Activated CD8-positive, alpha-beta T cell treated with anti-CD3 and anti-CD28 coated beads for 36 hours (primary cell): Measurements from ENCODE around the gene ABCB8. TPM values are rescaled to one million over a fixed set of nuclear protein-coding genes. Genes with fewer than 3 reads are reported as not detected.

Experiments
- ATAC-seq: fragments of 200-7000 bp; cut with Tn5 transposase; one replicate; pipeline ENCODE4 v1.10.0; 2021; ENCODE audit warnings: mild to moderate bottlenecking, moderate library complexity
- CTCF ChIA-PET: fragments of 350-600 bp; sonication (Branson Sonifier 250); formaldehyde crosslinking; loops from one replicate; lab custom pipeline; 2021; ENCODE audit warnings: antibody characterized with exemption; lab: Charles Lee
- POLR2A ChIA-PET: fragments of 350-600 bp; sonication (Branson Sonifier 250); formaldehyde crosslinking; loops from one replicate; lab custom pipeline; 2021; ENCODE audit warnings: antibody characterized with exemption; lab: Charles Lee
- DNase-seq: peaks from one replicate; pipeline ENCODE4 v3.0.0-alpha.2; 2020
- H3K27ac Mint-ChIP-seq: one replicate; pipeline ENCODE4 v1.8.0; 2021; ENCODE audit warnings: mild to moderate bottlenecking, mixed read lengths
- H3K27me3 Mint-ChIP-seq: one replicate; pipeline ENCODE4 v1.8.0; 2021; ENCODE audit warnings: mixed read lengths
- H3K36me3 Mint-ChIP-seq: one replicate; pipeline ENCODE4 v1.8.0; 2021; ENCODE audit warnings: low read depth, mixed read lengths
- H3K4me1 Mint-ChIP-seq: one replicate; pipeline ENCODE4 v1.8.0; 2021; ENCODE audit warnings: low read depth, mixed read lengths
- H3K4me3 Mint-ChIP-seq: one replicate; pipeline ENCODE4 v1.8.0; 2021; ENCODE audit warnings: mild to moderate bottlenecking, moderate library complexity, mixed read lengths
- H3K9me3 Mint-ChIP-seq: one replicate; pipeline ENCODE4 v1.8.0; 2021; ENCODE audit warnings: mixed read lengths
- CTCF ChIP-seq: fragments of 200-600 bp; IDR thresholded peaks from one replicate; pipeline ENCODE4 v1.8.0; 2022; ENCODE audit warnings: antibody characterized with exemption, mild to moderate bottlenecking
- intact Hi-C: fragments of 100-400 bp; cut with micrococcal nuclease; formaldehyde crosslinking; loops from one replicate; pipeline ENCODE4 v1.10.0; 2022
- total RNA-seq, 2 experiments: library from RNA; stranded (reverse); gene quantifications; one replicate each; pipeline ENCODE4 v1.2.3, GENCODE V29; 2021

The ABCB8 gene
- total RNA-seq, 2 experiments from 2014 or later: 41.4 to 47.5 TPM

- intact Hi-C loops: no loop called here
- no peak for TF ChIP-seq CTCF
- Mint-ChIP-seq H3K4me3 (no peak overlapping the region), H3K36me3 (no peaks in the 10 kb centered on the region), H3K27me3 (no peaks in the 10 kb centered on the region), H3K27ac (no peak overlapping the region), H3K9me3 (no peaks in the 10 kb centered on the region), H3K4me1 (peaks cover 3% of the 10 kb centered on the region)
- peak; percentile 59 for DNase-seq
- ChIA-PET POLR2A (interaction anchor here (0.6 to 1.1 kb wide), 3 partner anchors 11 to 142 kb away, joined by 3 to 4 read pairs (median 3); no protein-coding TSS in a partner anchor), CTCF (interaction anchor here (1.0 kb wide), 1 partner anchor 59 kb away, joined by 6 read pairs; no protein-coding TSS in a partner anchor)
- ATAC-seq: peak; percentile 77
Measured at GRCh38 chr7:151051108-151051507, 22.9 kb downstream of the ABCB8 start.

- ATAC-seq: no peak
- Mint-ChIP-seq H3K36me3 (no peaks in the 10 kb centered on the region), H3K4me3 (no peak overlapping the region), H3K4me1 (peaks cover 14% of the 10 kb centered on the region), H3K27me3 (no peaks in the 10 kb centered on the region), H3K9me3 (no peaks in the 10 kb centered on the region), H3K27ac (no peak overlapping the region)
- no peak for TF ChIP-seq CTCF
- no peak for DNase-seq
- intact Hi-C loops: no loop called here
- CTCF ChIA-PET: no interaction called here
- POLR2A ChIA-PET: no interaction called here
Measured at GRCh38 chr7:151053096-151053495, 24.8 kb downstream of the ABCB8 start.

- POLR2A ChIA-PET: interaction anchor here (1.3 kb wide), 1 partner anchor 35 kb away, joined by 3 read pairs; no protein-coding TSS in a partner anchor
- intact Hi-C loops: no loop called here
- CTCF ChIA-PET: no interaction called here
- no peak for TF ChIP-seq CTCF
- peaks cover 15% of the 10 kb centered on the region for H3K4me1 Mint-ChIP-seq
- H3K27me3 Mint-ChIP-seq: no peaks in the 10 kb centered on the region
- no peak for ATAC-seq
- no peak overlapping the region for H3K4me3 Mint-ChIP-seq
- no peaks in the 10 kb centered on the region for H3K36me3 Mint-ChIP-seq
- H3K27ac Mint-ChIP-seq: no peak overlapping the region
- DNase-seq: no peak
- H3K9me3 Mint-ChIP-seq: no peaks in the 10 kb centered on the region
Measured at GRCh38 chr7:151053751-151054150, 25.5 kb downstream of the ABCB8 start.

GRCh38 chr7:151056283-151056665, 28.0 kb downstream of the ABCB8 start:
- H3K9me3 Mint-ChIP-seq: no peaks in the 10 kb centered on the region

More at GRCh38 chr7:151056283-151056665, 28.0 kb downstream of the ABCB8 start:
- ChIA-PET CTCF (no interaction called here), POLR2A (no interaction called here)
- Mint-ChIP-seq H3K4me3 (peak overlapping the region; percentile 95), H3K27me3 (no peaks in the 10 kb centered on the region), H3K36me3 (no peaks in the 10 kb centered on the region), H3K27ac (no peak overlapping the region), H3K4me1 (peaks cover 30% of the 10 kb centered on the region)
- intact Hi-C loops: no loop called here
- ATAC-seq: no peak
- no peak for DNase-seq
- no peak for TF ChIP-seq CTCF
